Measurements from ENCODE around the gene KLHL40. TPM values are rescaled to one million over a fixed set of nuclear protein-coding genes. Genes with fewer than 3 reads are reported as not detected.

The KLHL40 gene
- total and polyA plus RNA-seq, 2 donors (not counting 1 experiment from before 2014, with no cell fraction given) = not detected

GRCh38 chr3:42733501-42734262, 48.3 kb downstream of the KLHL40 start:
- H3K4me1 ChIP-seq (ENCODE audit: control insufficient read depth in 2 of 2, insufficient read depth in 2 of 2, low read length in 2 of 2) = no peaks in the 10 kb centered on the region
- H3K4me3 Mint-ChIP-seq = no peak overlapping the region
- WGBS (ENCODE audit: insufficient coverage) = 83% methylated on average over 8 of the region's 13 CpGs
- no peak overlapping the region for H3K9ac ChIP-seq (ENCODE audit: low read length)
- DNase-seq (no peak), ATAC-seq (ENCODE audit: low read depth) (no peak)
- H3K4me3 ChIP-seq (ENCODE audit: control extremely low read depth in 1 of 5, extremely low read depth in 1 of 5, insufficient read depth in 1 of 5, low read depth in 2 of 5, low read length in 4 of 5) = no peak overlapping the region
- no peaks in the 10 kb centered on the region for H4K20me1 ChIP-seq (ENCODE audit: control insufficient read depth, insufficient read depth, low read length, poor library complexity, severe bottlenecking)
- no peak overlapping the region for H3K27ac Mint-ChIP-seq
- peaks cover 3% of the 10 kb centered on the region for H3K4me1 Mint-ChIP-seq
- no peaks in the 10 kb centered on the region for H3K27me3 ChIP-seq (replicated peaks in 1 of 4; ENCODE audit: control extremely low read depth in 1 of 4, control insufficient read depth in 3 of 4, insufficient read depth in 4 of 4, low read length in 3 of 4)
- no peaks in the 10 kb centered on the region for H3K9me3 ChIP-seq (ENCODE audit: control extremely low read depth in 1 of 3, control insufficient read depth in 2 of 3, insufficient read depth in 1 of 3, low read length in 2 of 3)
- no peak overlapping the region for H3K27ac ChIP-seq (ENCODE audit: low read length in 2 of 2)
- no peaks in the 10 kb centered on the region for H3K27me3 Mint-ChIP-seq
- TF ChIP-seq EZH2 (IDR thresholded peaks at IDR 0.05; ENCODE audit: borderline replicate concordance, insufficient read depth, low read depth, low read length, poor library complexity, severe bottlenecking) (no peak), CTCF (IDR thresholded peaks at IDR 0.05) (no peak)
- H3K4me2 ChIP-seq (replicated peaks; ENCODE audit: low read depth, low read length, poor library complexity, severe bottlenecking) = no peak overlapping the region
- H3K79me2 ChIP-seq (ENCODE audit: control insufficient read depth, insufficient read depth, low read length) = no peaks in the 10 kb centered on the region
- CTCF ChIA-PET = interaction anchor here (1.6 to 3.4 kb wide), 2 partner anchors 8 to 11 kb away, joined by 5 to 13 read pairs; no protein-coding TSS in a partner anchor
- intact Hi-C loops (cut with micrococcal nuclease) = no loop called here
- no peak overlapping the region for H2AFZ ChIP-seq (ENCODE audit: insufficient read depth, low read depth, low read length, poor library complexity, severe bottlenecking)
- POLR2A ChIA-PET = no interaction called here
- H3K36me3 ChIP-seq (replicated peaks in 1 of 2; ENCODE audit: control extremely low read depth in 1 of 2, control insufficient read depth in 1 of 2, extremely low read depth in 1 of 2, insufficient read depth in 2 of 2, low read length in 1 of 2) = no peaks in the 10 kb centered on the region
- no peaks in the 10 kb centered on the region for H3K9me3 Mint-ChIP-seq (ENCODE audit: insufficient read depth)

GRCh38 chr3:42734263-42734860, 49.0 kb downstream of the KLHL40 start:
- TF ChIP-seq EZH2 (IDR thresholded peaks at IDR 0.05; ENCODE audit: borderline replicate concordance, insufficient read depth, low read depth, low read length, poor library complexity, severe bottlenecking) (no peak), CTCF (IDR thresholded peaks at IDR 0.05) (no peak)
- CTCF ChIA-PET = interaction anchor here (3.4 kb wide), 1 partner anchor 11 kb away, joined by 13 read pairs; no protein-coding TSS in a partner anchor

More at GRCh38 chr3:42734263-42734860, 49.0 kb downstream of the KLHL40 start:
- peaks cover 8% of the 10 kb centered on the region for H3K4me1 Mint-ChIP-seq
- H3K27ac Mint-ChIP-seq = no peak overlapping the region
- H3K79me2 ChIP-seq (ENCODE audit: control insufficient read depth, insufficient read depth, low read length) = no peaks in the 10 kb centered on the region
- WGBS (ENCODE audit: insufficient coverage) = 85% methylated on average over 4 of the region's 6 CpGs
- no peaks in the 10 kb centered on the region for H4K20me1 ChIP-seq (ENCODE audit: control insufficient read depth, insufficient read depth, low read length, poor library complexity, severe bottlenecking)
- no peak overlapping the region for H2AFZ ChIP-seq (ENCODE audit: insufficient read depth, low read depth, low read length, poor library complexity, severe bottlenecking)
- no peak for DNase-seq
- no peak for ATAC-seq (ENCODE audit: low read depth)
- no peak overlapping the region for H3K4me3 Mint-ChIP-seq
- POLR2A ChIA-PET = no interaction called here
- intact Hi-C loops (cut with micrococcal nuclease) = no loop called here
- no peak overlapping the region for H3K27ac ChIP-seq (ENCODE audit: low read length in 2 of 2)
- no peaks in the 10 kb centered on the region for H3K27me3 ChIP-seq (replicated peaks in 1 of 4; ENCODE audit: control extremely low read depth in 1 of 4, control insufficient read depth in 3 of 4, insufficient read depth in 4 of 4, low read length in 3 of 4)
- H3K36me3 ChIP-seq (replicated peaks in 1 of 2; ENCODE audit: control extremely low read depth in 1 of 2, control insufficient read depth in 1 of 2, extremely low read depth in 1 of 2, insufficient read depth in 2 of 2, low read length in 1 of 2) = no peaks in the 10 kb centered on the region
- no peaks in the 10 kb centered on the region for H3K9me3 Mint-ChIP-seq (ENCODE audit: insufficient read depth)
- H3K27me3 Mint-ChIP-seq = no peaks in the 10 kb centered on the region
- H3K9me3 ChIP-seq (ENCODE audit: control extremely low read depth in 1 of 3, control insufficient read depth in 2 of 3, insufficient read depth in 1 of 3, low read length in 2 of 3) = no peaks in the 10 kb centered on the region
- H3K4me2 ChIP-seq (replicated peaks; ENCODE audit: low read depth, low read length, poor library complexity, severe bottlenecking) = no peak overlapping the region
- peaks cover 3 to 5% of the 10 kb centered on the region in 2 donors for H3K4me1 ChIP-seq (ENCODE audit: control insufficient read depth in 2 of 2, insufficient read depth in 2 of 2, low read length in 2 of 2)
- no peak overlapping the region for H3K9ac ChIP-seq (ENCODE audit: low read length)
- H3K4me3 ChIP-seq (ENCODE audit: control extremely low read depth in 1 of 5, extremely low read depth in 1 of 5, insufficient read depth in 1 of 5, low read depth in 2 of 5, low read length in 4 of 5) = no peak overlapping the region

Measured in B cell (primary cell).